SKM-1 (cell line): Measurements from ENCODE around the gene PLA2G1B.

ENCODE experiments used
- DNase-seq: peaks from one replicate; lab custom pipeline; 2025; ENCODE audit not compliant: unreplicated experiment; lab: John Stamatoyannopoulos, UW

The PLA2G1B gene

GRCh38 chr12:120327593-120327992 is at the start of gene PLA2G1B:
TSS of gene PLA2G1B (minus strand) at chr12:120327779. CDS start at chr12:120327753, 26 bp downstream.
- DNase-seq, result no peak

DNA sequence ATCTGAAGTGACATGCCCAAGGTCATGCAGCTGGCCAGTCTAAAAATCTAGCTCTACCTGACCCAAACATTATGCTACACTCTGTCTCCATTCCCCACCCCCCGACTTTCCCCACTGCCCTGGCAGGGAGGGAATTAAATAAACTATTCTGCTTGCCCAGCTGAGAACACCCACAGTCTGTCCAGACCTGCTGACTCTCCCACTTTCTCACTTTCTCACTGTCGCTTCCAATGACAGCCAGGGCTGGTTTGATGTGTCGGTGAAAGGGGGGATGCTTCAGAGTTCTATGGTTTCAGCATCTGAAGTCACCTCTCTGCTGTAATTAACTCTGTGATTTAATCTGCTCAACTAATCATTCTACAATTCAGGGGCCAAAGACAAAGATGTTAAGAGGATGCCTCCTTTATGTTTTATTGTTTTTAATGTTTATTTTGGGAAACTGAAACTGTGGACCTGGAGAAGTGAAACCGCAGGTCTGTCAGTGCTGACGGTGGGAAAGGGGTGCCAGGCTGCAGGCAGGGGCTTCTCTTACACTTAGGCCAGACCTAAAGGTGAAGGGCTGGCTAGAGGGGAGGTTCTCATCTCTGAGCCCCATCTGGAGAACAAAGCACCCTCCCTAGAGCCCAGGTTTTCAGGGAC is 49.5 kb upstream of the PLA2G1B start:
- DNase-seq, result no peak

DNA sequence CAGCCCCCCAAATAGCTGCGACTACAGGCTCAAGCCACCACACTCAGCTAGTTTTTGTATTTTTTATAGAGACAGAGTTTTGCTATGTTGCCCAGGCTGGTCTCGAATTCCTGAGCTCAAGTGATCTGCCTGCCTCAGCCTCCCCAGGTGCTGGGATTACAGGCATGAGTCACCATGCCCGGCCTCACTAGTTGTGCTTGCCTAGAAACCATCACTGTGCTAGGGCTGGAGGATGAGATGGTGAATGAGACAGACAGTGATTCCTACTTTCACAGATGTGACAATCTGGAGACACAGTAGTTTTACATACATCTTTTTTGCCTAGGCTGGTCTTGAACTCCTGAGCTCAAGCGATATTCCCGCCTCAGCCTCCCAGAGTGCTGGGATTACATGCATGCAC is 48.8 kb upstream of the PLA2G1B start:
- DNase-seq, result no peak

DNA sequence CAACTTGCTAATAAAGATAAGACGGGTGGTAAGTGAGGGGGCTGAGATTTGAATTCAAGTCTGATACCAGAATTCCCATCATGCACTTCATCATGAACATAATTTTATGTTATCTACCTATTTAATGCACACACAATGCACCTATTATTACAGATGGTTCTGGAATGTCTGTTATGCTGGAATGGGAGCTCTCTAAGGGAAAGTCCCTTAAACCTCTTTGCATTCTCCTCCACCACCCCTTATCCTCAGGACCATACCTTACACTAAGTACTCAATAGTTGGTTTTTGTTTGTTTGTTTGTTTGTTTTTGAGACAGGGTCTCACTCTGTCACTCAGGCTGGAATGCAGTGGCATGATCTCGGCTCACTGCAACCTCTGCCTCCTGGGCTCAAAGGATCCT is 48.4 kb upstream of the PLA2G1B start:
- no peak for DNase-seq

DNA sequence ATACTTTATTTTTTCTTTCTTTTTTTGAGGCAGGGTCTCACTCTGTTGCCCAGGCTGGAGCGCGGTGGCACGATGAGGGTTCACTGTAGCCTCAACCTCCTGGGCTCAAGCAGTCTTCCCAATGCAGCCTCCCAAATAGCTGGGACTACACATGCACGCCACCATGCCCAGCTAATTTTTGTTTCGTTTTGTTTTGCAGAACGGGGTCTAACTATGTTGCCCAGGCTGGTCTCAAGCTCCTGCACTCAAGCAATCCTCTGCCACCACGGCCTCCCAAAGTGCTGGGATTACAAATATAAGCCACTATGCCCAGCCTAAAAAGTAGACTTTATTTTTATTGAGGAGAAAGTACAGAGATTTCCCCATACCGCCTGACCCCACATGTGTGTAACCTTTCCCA is 46.1 kb upstream of the PLA2G1B start:
- no peak for DNase-seq

DNA sequence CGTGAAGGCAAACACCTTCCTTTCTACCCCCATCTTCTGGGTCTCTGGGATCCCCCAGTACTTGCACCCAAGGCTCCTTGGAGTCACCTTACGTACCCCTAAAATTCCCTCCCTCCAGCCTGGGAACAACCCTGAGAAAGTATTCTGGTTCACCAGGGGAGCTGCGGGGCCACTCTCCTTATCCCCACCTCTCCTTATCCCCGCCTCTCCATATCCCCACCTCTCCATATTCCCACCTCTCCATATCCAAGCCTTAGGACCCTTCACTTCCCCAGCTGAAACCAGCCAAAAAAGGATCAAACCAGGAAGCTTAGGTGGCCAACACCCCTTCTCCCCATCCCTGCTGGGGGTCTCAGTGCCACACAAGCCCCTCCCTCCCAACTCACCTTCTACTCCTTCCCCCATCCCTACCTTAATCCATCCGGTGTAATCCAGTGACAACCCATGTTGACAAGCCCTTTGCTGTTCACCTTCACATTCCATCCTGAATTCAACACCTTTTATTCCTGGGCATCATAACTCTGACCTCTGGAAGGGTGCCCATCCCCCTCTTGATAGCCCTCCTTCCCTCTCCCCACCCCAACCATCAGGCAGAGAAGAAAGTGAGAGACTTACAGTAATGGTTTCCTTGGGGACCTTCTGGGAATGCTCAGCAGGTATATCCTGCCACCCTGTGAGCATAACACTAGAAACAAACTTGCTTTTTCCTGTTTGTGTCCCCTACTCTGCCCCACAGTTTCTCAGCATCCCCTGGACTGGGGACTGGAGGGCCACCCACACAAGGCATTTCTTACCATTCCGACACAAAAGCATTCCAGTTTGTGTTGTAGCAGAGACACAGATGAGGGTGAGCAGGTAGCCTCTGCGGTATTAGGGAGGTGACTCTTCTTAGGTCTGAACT is 43.0 kb upstream of the PLA2G1B start:
- DNase-seq, result no peak

GRCh38 chr12:120369603-120370342 is 42.2 kb upstream of the PLA2G1B start:
- no peak for DNase-seq

- DNase-seq, result no peak
These were observed 41.4 kb upstream of the PLA2G1B start, which contains the start of gene MSI1 for GRCh38 chr12:120368789-120369602. TSS of gene MSI1 (minus strand) at chr12:120369164. CDS start at chr12:120369091, 73 bp downstream.

DNA sequence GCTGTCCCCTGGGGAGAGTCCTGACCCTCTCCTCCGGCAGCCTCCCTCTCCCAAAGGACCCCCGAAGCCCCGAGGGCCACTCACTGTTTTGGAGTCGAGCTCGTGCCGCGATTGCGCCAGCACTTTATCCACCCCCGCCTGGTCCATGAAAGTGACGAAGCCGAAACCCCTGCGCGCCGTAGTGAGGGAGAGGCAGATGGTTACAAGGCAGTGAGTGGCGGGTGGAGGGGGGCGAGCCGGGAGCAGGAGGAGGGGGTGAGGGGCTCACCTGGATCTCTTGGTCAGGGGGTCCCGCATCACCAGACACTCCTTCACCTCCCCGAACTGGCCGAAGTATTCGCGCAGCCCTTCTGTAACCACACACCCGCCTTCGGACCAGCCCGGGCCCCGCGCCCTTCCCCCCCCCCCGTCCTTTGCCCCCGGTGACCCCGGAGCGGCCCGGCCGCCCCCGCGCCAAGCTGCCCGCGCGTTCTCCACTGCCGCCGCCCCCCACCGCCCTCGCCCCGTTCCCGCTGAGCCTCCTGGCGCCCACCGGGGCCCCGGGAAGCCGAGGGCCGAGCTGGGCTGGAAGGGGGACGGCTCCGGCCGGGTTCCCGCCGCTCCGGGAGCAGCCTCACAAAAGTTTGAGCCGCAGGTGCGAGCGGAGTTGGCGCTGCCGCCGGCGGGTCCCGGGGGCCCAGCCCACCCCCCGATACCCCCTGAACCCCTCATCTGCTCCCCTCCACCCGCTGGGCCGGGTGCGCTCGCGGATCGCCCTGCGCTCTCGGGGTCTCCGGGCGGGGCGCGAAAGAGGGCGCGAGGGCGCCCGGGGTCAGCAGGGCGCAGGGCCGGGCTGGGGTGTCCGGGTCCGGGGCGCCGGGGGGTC is 40.6 kb upstream of the PLA2G1B start:
- DNase-seq, result no peak

DNA sequence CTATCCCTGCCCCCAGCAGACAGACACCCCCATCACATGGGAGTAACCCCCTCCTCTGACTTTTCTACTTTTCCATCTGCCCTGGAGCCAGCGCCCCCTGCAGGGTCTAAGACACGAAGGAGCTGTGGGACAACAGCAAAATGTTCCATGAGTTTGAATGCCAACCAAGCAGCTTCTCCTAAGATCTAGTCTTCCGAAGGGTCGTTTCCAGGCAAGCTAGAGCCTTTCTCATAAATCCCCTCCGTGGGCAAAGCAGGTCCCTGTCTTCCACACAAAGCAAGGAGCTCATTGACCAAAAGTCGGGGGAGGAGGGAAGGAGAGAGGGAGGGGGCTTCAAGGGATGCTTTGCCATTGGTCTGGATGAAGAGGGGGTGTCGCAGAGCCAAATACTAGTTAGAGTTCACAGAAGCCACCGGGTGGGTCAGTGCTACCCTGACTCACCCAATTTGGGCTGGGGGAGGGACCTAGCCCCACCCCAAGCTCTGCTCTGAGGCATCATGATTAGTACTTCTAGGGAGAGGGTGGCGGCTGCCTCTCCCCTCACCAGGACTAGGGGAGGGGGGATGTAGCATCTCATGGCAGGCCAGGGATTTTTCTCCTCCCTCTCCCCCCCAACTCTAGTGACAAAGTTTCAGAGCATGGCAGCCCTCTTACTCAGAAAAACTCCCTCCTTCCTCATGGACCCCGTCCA is 39.8 kb upstream of the PLA2G1B start:
- DNase-seq, result no peak

DNA sequence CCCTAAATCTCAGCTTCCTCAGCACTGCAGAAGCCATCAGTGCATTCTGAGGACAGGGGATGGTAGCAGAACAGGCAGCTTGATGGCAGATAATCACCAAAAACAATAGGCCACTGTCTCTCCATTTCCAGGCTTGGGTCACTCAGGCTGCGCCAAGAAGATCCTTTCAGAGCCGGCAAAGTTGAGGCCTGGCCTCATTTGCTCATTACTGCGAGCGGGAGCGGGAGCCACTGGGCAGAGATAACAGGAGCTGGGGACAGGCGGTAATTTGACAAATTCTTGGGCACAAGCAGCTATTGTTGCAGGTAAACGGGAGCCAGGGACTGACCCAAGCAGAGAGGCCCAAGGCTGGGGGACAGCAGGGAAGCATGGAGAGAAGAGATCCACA is 39.3 kb upstream of the PLA2G1B start:
- DNase-seq, result no peak

DNA sequence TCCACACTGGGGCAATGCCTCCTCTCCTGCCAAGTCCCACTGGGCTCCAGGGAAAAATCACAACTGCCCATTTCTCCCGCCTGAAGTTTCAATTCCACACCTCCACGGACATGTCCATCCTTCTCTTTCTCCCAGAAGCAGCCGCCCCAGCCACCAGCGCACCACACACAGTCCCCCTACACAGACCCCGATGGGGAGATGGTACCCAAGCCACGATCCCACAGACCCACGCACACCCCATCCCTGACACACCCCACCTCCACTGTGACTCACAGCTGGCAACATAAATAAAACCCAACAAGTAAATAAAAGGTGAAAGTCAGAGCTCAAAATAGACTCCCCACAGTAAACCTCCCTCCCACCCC is 38.7 kb upstream of the PLA2G1B start:
- no peak for DNase-seq

GRCh38 chr12:120365675-120366340 is 38.2 kb upstream of the PLA2G1B start:
- DNase-seq, result no peak

GRCh38 chr12:120364487-120364886 is 36.9 kb upstream of the PLA2G1B start:
- no peak for DNase-seq

DNA sequence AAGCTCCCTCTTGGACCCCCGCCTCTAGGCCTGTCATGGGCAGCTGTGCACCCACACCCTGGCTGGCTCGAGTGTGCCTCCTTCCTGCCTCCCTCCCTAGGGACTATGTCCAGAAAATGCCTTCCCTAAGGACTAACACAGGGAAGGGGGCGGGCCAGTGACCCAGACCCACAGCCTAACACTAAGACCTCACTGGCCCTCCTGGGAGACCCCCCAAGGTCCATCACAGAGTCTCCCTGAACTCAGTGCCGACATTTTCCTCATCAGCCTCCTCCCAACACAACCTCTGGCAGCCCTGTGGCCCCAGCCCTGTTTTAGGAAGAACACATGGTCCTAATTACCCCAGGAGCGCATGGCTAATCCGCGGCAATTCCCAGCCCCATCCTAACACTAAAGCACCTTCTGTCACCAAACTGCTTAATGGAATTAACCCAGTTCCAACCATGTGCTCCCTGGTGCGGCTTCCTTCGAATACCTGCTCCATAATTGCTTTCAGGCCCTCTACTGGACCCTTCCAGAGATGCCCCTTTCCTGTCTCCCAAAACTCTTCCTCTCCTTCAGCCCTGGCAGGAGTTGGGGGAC is 35.8 kb upstream of the PLA2G1B start:
- no peak for DNase-seq

DNA sequence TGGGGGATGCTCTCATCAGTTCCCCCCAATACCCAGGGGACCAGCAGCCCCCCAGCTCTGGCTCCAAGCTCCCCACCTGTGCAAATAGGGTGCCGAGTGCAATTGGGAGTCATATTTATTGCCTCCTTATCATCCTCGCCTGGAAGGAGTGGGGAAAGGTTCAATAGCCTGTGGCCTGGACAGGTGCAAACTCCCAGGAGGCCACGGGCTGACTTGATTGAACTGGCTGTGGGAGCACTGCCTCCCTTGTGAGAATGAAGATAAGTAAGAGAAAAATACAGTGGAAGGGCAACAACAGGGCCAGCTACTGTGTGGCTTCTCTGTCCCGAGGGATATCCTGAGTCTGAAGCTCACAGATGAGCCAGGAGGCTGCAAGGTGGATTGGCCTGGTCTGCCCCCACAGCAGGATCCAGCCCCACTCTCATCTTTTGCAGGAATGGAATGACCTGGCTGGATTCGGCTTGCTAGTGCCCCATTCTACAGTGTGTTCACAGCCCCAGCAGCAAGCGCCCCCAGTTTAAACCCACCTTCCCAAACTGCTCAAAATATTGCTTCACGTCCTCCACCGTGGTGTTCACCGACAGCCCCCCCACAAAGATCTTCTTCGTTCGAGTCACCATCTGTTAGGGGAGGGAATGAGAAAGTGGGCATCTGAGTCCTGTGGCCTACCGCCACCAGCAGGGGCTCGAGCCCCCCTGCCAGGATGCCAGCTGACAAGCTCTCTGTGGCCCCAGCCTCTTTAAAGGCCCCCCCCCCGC is 35.1 kb upstream of the PLA2G1B start:
- no peak for DNase-seq

- DNase-seq, result no peak
These were observed 34.1 kb upstream of the PLA2G1B start for GRCh38 chr12:120361506-120362208.
